Trophoblast cell (in vitro differentiated cells and primary cell): ENCODE data around the gene C16orf90.

Experiments
- DNase-seq, 2 donors: peaks; one replicate each; pipeline ENCODE4 v3.0.0-alpha.2; 2016
- H2AFZ ChIP-seq: 2 replicates; pipeline ENCODE4 v1.6.1; 2013; ENCODE audit warnings: low read length, moderate library complexity, mild to moderate bottlenecking; ENCODE audit not compliant: insufficient read depth, poor library complexity
- H2AK5ac ChIP-seq: 2 replicates; pipeline ENCODE4 v1.6.1; 2013; ENCODE audit warnings: mild to moderate bottlenecking, low read length
- H2BK120ac ChIP-seq: 2 replicates; pipeline ENCODE4 v1.6.1; 2013; ENCODE audit warnings: low read length, mild to moderate bottlenecking, moderate library complexity; ENCODE audit not compliant: insufficient read depth, poor library complexity
- H2BK12ac ChIP-seq: 2 replicates; pipeline ENCODE4 v1.6.1; 2013; ENCODE audit warnings: mild to moderate bottlenecking, low read length, moderate library complexity
- H2BK5ac ChIP-seq: 2 replicates; pipeline ENCODE4 v1.6.1; 2013; ENCODE audit warnings: low read length, low read depth, moderate library complexity, mild to moderate bottlenecking; ENCODE audit not compliant: poor library complexity
- H3K14ac ChIP-seq: 2 replicates; pipeline ENCODE4 v1.6.1; 2013; ENCODE audit warnings: mild to moderate bottlenecking, low read length
- H3K18ac ChIP-seq: 2 replicates; pipeline ENCODE4 v1.6.1; 2013; ENCODE audit warnings: mild to moderate bottlenecking, low read length
- H3K23ac ChIP-seq: 2 replicates; pipeline ENCODE4 v1.6.1; 2013; ENCODE audit warnings: low read length
- H3K27ac ChIP-seq: 2 replicates; pipeline ENCODE4 v1.5.1; 2013; ENCODE audit warnings: low read depth, mild to moderate bottlenecking, inconsistent platforms, low read length, moderate library complexity
- H3K27me3 ChIP-seq: 2 replicates; pipeline ENCODE4 v1.6.1; 2013; ENCODE audit warnings: inconsistent platforms, mild to moderate bottlenecking, low read length, moderate library complexity; ENCODE audit not compliant: insufficient read depth
- H3K36me3 ChIP-seq, 2 experiments: 1 replicate in 1 of 2; 2 replicates in 1 of 2; pipeline ENCODE4 v1.6.1; 2013; ENCODE audit warnings: low read length in 2 of 2, mild to moderate bottlenecking in 2 of 2, moderate library complexity in 1 of 2; ENCODE audit not compliant: insufficient read depth in 2 of 2, control insufficient read depth in 1 of 2
- H3K4ac ChIP-seq: 2 replicates; pipeline ENCODE4 v1.6.1; 2013; ENCODE audit warnings: low read depth, mild to moderate bottlenecking, low read length, moderate library complexity
- H3K4me1 ChIP-seq, 2 experiments: 1 replicate in 1 of 2; 2 replicates in 1 of 2; pipeline ENCODE4 v1.6.1; 2013; ENCODE audit warnings: low read length in 2 of 2, mild to moderate bottlenecking in 2 of 2, moderate library complexity in 1 of 2; ENCODE audit not compliant: insufficient read depth in 2 of 2, control insufficient read depth in 1 of 2
- H3K4me2 ChIP-seq: 2 replicates; pipeline ENCODE4 v1.6.1; 2013; ENCODE audit warnings: inconsistent platforms, mild to moderate bottlenecking, low read length, moderate library complexity
- H3K4me3 ChIP-seq: 2 replicates; pipeline ENCODE4 v1.5.1; 2013; ENCODE audit warnings: mild to moderate bottlenecking, low read depth, low read length, inconsistent platforms
- H3K79me1 ChIP-seq: one replicate; pipeline ENCODE4 v1.6.1; 2013; ENCODE audit warnings: low read length
- H3K79me2 ChIP-seq: 2 replicates; pipeline ENCODE4 v1.6.1; 2013; ENCODE audit warnings: low read length, mild to moderate bottlenecking; ENCODE audit not compliant: control insufficient read depth, insufficient read depth, poor library complexity
- H3K9ac ChIP-seq: 2 replicates; pipeline ENCODE4 v1.6.1; 2013; ENCODE audit warnings: mild to moderate bottlenecking, low read length
- H3K9me3 ChIP-seq: 2 replicates; pipeline ENCODE4 v1.6.1; 2013; ENCODE audit warnings: low read depth, mild to moderate bottlenecking, control low read depth, inconsistent platforms, low read length; ENCODE audit not compliant: insufficient read depth
- H4K12ac ChIP-seq: 2 replicates; pipeline ENCODE4 v1.6.1; 2013; ENCODE audit warnings: low read depth, mild to moderate bottlenecking, low read length, moderate library complexity
- H4K8ac ChIP-seq: 2 replicates; pipeline ENCODE4 v1.6.1; 2013; ENCODE audit warnings: low read depth, mild to moderate bottlenecking, low read length, moderate library complexity
- H4K91ac ChIP-seq: one replicate; pipeline ENCODE4 v1.6.1; 2013; ENCODE audit warnings: low read depth, mild to moderate bottlenecking, low read length, moderate library complexity
- WGBS: extraction: QIAGEN DNeasy Blood & Tissue Kit; methylation state at CpG from one replicate; pipeline ENCODE4 v1.1.7; 2013; ENCODE audit warnings: missing lambda C conversion rate; ENCODE audit not compliant: insufficient read length, insufficient coverage; ENCODE audit errors: extremely low coverage; 5-methylcytosine and 5-hydroxymethylcytosine counted together

The C16orf90 gene

GRCh38 chr16:3536851-3537250 lies 41.6 kb upstream of the C16orf90 start:
- WGBS: no CpG with 5 or more reads among the region's 4 CpGs
- Histone ChIP-seq H3K9ac (no peak overlapping the region), H2AFZ (no peak overlapping the region), H3K18ac (no peak overlapping the region), H3K4ac (no peak overlapping the region), H3K79me2 (no peaks in the 10 kb centered on the region), H3K36me3 (peaks cover 11 to 18% of the 10 kb centered on the region in 2 experiments), H4K12ac (no peak overlapping the region), H3K4me3 (no peak overlapping the region), H3K9me3 (peaks cover 2% of the 10 kb centered on the region), H3K4me2 (no peak overlapping the region), H2BK12ac (no peak overlapping the region), H3K27me3 (no peaks in the 10 kb centered on the region), H3K27ac (no peak overlapping the region), H2BK120ac (no peak overlapping the region), H3K23ac (no peak overlapping the region), H3K14ac (no peak overlapping the region), H3K79me1 (no peaks in the 10 kb centered on the region), H2BK5ac (no peak overlapping the region), H4K8ac (no peak overlapping the region), H3K4me1 (no peaks in the 10 kb centered on the region), H4K91ac (no peak overlapping the region), H2AK5ac (no peak overlapping the region)
- DNase-seq: no peak

DNA sequence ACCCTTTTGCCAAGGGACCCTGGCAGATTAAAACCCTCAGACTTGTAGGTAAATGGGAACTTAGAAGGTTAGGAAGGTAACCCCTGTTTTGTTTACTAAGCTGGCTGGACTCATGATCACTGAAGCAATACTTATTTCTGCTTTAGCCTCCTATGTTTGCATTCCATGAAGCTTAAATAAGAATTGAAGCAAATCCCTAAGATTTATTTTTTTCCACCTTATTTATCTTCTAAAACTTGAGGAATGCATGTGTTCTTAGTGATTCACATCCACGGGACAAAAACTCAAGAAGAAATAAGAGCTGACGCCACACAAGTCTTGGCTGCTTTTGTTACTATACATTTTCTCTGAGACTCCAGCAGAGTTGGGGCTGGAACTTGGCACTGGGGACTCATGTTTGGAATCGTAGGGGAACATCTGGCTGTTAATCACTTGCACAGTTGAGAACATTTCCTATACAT lies 41.0 kb upstream of the C16orf90 start:
- Histone ChIP-seq H2BK120ac (no peak overlapping the region), H4K12ac (no peak overlapping the region), H2BK12ac (no peak overlapping the region), H2AFZ (no peak overlapping the region), H3K27ac (no peak overlapping the region), H3K23ac (no peak overlapping the region), H3K79me2 (no peaks in the 10 kb centered on the region), H3K14ac (no peak overlapping the region), H2BK5ac (no peak overlapping the region), H3K9me3 (peaks cover 2% of the 10 kb centered on the region), H4K91ac (no peak overlapping the region), H4K8ac (no peak overlapping the region), H3K79me1 (no peaks in the 10 kb centered on the region), H3K18ac (no peak overlapping the region), H3K9ac (no peak overlapping the region), H3K27me3 (no peaks in the 10 kb centered on the region), H2AK5ac (no peak overlapping the region), H3K36me3 (peaks cover 11 to 18% of the 10 kb centered on the region in 2 experiments), H3K4me2 (no peak overlapping the region), H3K4me3 (no peak overlapping the region), H3K4ac (no peak overlapping the region), H3K4me1 (no peaks in the 10 kb centered on the region)
- no CpG with 5 or more reads among the region's 3 CpGs for WGBS
- DNase-seq: no peak

DNA sequence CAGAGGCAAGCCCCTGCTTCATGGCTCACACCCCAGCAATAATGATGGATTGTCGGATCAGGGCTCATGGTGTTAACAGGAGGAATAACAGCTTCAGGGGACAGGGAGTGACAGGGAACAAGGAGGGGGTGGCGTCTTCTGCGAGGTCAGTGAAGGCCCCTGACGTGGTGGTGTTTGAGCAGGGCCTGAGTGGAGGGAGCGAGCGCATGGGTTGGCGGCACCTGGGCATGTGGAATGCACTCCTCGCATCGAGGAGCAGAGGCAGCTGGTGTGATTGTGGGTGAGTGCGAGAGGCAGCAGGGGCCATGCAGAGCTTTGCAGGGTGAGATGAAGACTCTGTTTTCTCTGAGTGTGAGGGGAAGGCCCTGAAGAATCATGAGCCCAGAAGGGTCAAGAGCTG lies 38.8 kb upstream of the C16orf90 start:
- Histone ChIP-seq H3K79me2 (no peaks in the 10 kb centered on the region), H4K91ac (no peak overlapping the region), H3K27me3 (no peaks in the 10 kb centered on the region), H4K12ac (no peak overlapping the region), H4K8ac (no peak overlapping the region), H3K23ac (no peak overlapping the region), H3K79me1 (no peaks in the 10 kb centered on the region), H2AK5ac (no peak overlapping the region), H3K9ac (no peak overlapping the region), H3K4me1 (no peaks in the 10 kb centered on the region), H3K18ac (no peak overlapping the region), H3K9me3 (peaks cover 4% of the 10 kb centered on the region), H3K27ac (no peak overlapping the region), H2BK120ac (no peak overlapping the region), H3K4me2 (no peak overlapping the region), H3K4ac (no peak overlapping the region), H3K36me3 (peaks cover 11 to 24% of the 10 kb centered on the region in 2 experiments), H3K14ac (no peak overlapping the region), H2BK5ac (no peak overlapping the region), H2BK12ac (no peak overlapping the region), H3K4me3 (no peak overlapping the region), H2AFZ (no peak overlapping the region)
- no CpG with 5 or more reads among the region's 10 CpGs for WGBS
- no peak for DNase-seq

- Histone ChIP-seq H3K79me1 (no peaks in the 10 kb centered on the region), H3K23ac (no peak overlapping the region), H2BK12ac (no peak overlapping the region), H3K18ac (no peak overlapping the region), H3K14ac (no peak overlapping the region), H3K36me3 (peaks cover 11 to 29% of the 10 kb centered on the region in 2 experiments), H3K27me3 (no peaks in the 10 kb centered on the region), H3K27ac (no peak overlapping the region), H4K8ac (no peak overlapping the region), H3K4me1 (no peaks in the 10 kb centered on the region), H2AK5ac (no peak overlapping the region), H3K4me2 (no peak overlapping the region), H3K79me2 (no peaks in the 10 kb centered on the region), H4K12ac (no peak overlapping the region), H3K9ac (no peak overlapping the region), H2BK120ac (no peak overlapping the region), H2AFZ (no peak overlapping the region), H4K91ac (no peak overlapping the region), H3K9me3 (peaks cover 7% of the 10 kb centered on the region), H3K4ac (no peak overlapping the region), H3K4me3 (no peak overlapping the region), H2BK5ac (no peak overlapping the region)
- DNase-seq: no peak
- WGBS: no CpG with 5 or more reads among the region's 12 CpGs
These were observed 37.5 kb upstream of the C16orf90 start for GRCh38 chr16:3532741-3533140.
